Measurements from ENCODE around the gene MEIS3.
A peak's percentile ranks its signal among the peaks of the same experiment; 100 is the strongest.
"Not testable (repeated sequence)": the region's sequence is repeated elsewhere in the genome, so short reads cannot be mapped to it uniquely, and the experiment has no call there.

The MEIS3 gene

DNA sequence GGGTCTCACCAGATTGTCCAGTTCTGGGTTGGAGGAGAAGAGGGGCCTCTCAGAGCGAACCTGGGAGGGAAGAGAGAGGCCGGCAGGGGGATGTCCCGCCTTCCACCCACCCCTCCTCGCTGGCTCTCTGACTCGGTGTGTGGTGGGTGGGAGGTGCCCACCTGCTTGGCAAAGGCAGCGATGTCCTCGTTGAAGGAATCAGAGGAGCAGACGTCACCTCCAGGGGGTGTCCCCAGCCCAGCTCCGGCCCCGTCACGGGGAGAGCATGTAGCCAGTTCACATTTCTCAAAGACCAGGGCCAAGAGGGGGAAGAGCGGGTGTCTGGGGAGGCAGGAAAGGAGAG, 2.7 kb downstream of the MEIS3 start:
- no peak for DNase-seq (ENCODE audit: low read depth)

DNA sequence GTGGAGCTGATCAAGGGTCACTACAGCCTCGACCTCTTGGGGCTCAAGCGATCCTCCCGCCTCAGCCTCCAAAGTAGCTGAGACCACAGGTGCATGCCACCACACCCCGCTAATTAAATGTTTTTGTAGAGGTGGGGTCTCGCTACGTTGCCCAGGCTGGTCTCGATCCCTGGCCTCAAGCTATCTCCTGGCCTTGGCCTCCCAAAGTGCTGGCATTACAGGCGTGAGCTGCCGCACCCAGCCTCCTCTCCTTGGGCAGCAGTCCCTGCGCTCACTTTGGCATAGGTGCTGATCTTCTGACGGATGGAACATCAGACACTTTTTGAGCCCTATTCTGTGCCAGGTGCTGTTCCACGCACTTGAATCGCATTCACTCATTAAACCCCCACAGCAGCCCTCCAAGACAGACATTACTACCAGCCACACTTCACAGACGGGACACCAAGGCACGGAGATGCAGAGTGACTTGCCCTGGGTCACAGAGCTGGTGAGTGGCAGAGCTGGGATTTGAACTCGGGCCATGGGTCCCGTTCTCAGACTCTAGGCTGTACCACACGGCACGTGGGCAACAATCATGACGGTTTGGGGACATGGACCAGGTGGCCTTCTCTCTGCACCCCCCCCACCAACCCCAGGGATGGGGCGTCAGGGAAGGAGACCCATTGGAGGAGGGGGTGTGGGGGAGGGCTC, 3.2 kb downstream of the MEIS3 start:
- no peak for DNase-seq (ENCODE audit: low read depth)

DNA sequence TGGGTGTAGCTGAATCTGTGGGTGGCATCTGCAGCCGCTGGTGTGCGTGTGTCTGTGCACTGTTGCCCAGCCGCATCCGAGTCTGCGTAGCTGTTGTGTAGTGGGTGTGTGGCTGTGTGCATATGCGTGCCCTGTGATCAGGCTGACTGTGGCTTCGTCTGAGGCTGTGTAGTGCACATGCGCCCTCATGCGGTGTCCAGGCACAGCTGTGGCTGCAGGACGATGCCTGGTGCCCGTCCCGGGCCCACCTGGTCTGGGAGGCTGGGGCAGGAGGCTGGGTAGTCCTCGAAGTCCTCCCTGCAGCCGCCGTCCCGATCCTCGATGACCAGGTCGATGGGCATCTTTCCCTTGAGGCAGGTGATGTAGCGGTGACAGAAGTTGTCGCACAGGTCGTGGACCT, 4.9 kb downstream of the MEIS3 start:
- no peak for DNase-seq (ENCODE audit: low read depth)

DNA sequence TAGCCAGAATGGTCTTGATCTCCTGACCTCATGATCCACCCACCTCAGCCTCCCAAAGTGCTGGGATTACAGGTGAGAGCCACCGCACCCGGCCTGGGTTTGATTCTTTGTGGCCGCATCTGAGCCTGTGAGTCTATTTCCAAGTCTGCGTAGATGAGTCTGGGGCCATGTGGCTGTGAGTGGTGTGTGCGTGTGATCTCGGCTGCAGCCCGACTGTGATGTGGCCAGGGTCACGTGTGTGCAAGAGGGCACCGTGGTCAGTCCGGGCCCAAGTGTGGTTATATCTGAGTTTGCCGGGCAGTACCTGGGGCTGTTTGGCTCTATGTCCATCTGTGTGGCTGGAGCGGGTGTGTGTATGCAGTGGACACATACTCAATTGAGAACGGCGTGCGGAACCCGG, 5.4 kb downstream of the MEIS3 start:
- no peak for DNase-seq (ENCODE audit: low read depth)

DNA sequence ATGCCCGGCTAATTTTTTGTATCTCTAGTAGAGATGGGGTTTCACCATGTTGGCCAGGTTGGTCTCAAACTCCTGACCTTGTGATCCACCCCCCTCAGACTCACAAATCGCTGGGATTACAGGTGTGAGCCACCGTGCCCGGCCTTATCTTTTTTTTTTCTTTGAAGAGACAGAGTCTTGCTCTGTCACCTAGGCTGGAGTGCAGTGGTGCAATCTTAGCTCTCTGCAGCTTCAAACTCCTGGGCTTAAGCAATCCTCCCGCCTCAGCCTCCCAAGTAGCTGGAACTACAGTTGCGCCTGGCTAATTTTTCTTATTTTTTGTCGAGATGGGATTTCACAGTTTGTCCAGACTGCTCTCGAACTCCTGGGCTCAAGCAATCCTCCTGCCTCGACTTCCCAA, 7.6 kb downstream of the MEIS3 start:
- not testable (repeated sequence) for DNase-seq (ENCODE audit: low read depth)

DNA sequence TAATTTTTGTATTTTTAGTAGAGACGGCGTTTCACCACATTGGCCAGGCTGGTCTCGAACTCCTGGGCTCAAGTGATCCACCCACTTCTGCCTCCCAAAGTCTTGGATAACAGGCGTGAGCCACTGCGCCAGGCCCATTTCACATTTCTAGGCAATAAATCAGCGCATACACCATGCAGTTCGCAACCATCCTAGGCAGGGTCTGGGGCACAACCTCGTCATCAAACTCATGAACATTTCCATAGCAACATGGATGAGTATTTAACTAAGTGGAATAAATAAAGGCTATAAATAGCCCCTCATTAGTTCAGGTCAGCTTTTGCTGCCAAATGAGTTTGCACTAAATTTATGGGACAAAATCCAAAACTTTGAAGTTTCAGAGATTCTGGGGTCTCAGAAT, 8.2 kb downstream of the MEIS3 start:
- DNase-seq (ENCODE audit: low read depth) = no peak

DNA sequence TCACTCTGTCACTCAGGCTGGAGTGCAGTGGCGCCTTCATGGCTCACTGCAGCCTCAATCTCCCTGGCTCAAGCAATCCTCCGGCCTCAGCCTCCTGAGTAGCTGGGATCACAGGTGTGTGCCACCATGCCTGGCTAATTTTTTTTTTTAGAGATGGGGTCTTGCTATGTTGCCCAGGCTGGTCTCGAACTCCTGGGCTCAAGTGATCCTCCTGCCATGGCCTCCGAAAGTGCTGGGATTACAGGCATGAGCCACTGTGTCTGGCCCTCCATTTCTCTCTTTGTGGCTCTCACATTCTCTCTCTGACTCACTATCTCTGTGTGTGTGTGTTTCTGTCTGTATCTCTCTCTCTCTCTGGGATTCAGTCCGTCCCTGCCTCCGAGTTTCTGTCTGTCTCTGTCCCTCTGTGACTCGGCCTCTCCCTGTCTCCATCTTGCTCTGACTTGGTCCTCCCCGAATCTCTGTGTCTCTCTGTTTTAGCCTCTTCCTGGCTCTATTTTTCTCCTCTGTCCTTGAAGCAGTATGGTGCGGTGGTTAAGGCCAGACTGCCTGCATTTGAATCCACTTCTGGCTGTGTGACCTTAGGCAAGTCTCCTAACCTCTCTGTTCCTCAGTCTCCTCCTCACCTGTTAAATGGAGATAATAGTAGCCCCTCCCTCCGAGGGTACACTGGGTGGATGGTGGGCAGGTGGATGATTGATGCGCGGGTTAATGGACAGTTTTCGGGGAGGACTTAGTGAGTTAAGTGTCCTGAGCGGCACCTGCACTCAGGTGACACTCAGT, 11.0 kb downstream of the MEIS3 start:
- no peak for DNase-seq (ENCODE audit: low read depth)

DNA sequence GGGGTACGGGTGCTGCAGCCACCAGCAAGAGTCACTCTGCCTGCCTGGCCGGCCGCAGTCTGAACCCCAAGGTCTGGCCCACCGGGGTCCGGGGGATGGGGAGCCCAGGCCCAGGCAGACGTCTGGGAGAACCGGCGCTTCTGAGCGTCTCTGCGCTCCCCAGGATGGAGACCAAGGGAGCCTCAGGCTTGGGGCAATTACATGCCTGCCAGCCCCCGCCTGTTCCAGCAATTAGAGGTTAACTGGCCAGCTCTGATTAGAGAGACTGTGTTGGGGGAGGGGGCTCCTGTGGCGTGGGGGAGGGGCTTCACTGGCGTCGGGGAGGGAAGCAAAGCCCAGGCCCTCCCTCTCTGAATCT, 11.9 kb downstream of the MEIS3 start:
- no peak for DNase-seq (ENCODE audit: low read depth)

DNA sequence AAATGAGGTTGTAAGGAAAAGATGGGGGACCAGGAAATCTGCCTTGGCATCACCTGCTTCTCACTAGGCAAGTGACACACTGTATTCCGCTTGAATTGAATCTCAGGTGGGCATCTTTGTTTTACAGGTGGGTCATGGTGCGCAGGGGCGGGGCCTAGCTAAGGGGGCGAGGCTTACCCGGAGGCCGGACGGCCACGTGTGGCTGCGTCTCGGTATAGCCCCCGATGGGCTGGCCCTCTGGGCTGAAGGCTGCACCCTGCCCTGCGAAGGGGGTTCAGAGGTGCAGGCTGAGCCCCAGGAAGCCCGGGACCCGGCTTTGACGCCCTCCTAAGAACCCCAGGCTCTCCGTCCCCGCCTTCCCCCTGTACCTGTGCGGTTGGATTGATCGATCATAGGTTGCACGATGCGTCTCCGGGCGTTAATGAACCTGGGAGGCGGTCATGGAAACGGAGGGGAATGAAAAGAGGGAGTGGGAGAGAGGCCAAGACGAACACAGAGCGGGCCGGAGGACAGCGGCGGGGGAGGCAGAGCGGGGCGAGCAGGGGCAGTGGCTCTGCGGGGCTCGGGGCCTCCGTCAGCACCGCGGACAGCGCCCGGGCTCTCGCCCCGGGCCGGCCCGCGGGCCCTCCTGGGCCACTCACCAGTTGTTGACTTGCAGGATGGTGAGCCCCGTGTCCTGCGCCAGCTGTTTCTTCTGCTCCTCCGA, 12.5 kb downstream of the MEIS3 start:
- no peak for DNase-seq (ENCODE audit: low read depth)

DNA sequence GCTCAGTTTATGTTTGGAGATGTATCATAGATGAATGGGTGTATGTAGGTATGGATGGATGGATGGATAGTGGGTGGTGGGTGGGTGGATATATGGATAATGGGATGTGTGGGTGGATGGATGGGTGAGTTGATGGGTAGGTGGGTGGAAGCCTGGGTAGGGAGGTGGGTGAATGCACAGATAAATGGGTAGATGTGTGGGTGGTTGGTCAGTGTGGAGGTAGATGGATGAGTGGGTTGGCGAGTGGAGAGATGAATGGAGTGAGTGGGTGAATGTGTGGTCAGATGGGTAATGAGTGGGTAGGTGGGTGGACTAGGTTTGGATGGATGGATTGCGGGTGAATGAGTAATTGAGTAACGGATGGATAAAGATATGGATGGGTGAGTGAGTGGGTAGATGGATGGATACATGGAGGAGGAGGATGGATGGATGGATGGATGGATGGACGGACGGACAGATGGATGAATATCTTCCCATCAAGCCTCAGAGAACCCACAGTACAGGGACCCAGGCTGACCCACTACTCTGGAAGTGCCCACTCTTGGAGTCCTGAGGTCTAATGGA, 13.4 kb downstream of the MEIS3 start:
- DNase-seq (ENCODE audit: low read depth) = no peak

DNA sequence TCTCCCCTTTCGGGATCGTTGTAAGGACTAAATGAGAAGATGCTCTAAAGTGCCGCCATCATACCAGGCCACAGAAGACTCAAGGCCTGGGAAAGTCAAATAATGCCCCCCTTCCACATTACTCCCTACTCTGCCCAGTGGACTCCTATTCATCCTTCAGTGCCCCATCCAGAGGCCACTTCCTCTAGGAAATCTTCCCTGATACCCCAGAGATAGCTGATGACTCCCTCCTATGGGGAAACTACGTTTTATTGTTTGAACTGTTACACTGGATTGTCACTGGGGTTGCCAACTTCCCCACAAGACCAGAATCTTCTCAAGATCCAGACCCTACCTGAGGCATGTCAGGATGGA, 14.2 kb downstream of the MEIS3 start:
- DNase-seq (ENCODE audit: low read depth) = no peak

DNA sequence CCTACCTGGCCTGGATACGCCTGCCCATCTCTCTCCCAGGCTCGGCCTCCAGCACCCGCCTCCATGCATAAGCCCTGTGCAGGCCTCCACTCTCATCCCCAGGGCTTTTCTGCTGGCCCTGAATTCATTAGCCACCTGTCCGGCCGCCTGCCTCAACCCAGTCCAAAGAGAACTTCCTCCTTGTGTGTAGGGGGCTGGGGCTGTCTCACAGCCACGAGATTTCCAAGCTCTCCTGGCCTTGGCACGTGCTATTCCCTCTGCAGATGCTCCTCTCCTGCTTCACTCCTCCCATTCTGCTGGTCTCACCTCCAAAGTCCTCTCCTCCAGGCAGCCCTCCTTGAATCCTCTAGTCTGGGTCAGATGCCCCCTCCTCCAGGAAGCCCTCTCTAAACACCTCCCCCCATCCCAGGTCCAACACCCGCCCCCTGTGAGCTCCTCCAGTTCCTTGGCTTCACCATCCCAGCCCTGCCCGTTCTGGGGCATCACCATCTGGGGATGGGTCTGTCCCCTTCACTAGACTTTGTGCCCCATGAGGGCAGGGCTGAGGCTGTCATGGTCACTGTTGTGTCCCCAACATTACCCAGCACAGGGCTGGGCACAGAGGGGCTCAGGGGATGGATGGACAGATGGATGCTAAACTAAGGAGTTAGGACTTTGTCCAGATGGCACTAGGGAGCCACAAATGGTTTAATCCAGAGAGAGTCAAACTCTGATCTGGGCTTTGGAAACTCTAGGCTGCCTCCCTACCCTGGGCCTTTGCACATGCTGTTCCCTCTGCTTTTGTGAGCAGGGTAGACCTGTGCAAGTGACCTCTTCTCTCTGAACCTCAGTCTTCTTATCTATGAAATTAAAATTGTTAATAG, 14.8 kb downstream of the MEIS3 start:
- DNase-seq (ENCODE audit: low read depth) = no peak

DNA sequence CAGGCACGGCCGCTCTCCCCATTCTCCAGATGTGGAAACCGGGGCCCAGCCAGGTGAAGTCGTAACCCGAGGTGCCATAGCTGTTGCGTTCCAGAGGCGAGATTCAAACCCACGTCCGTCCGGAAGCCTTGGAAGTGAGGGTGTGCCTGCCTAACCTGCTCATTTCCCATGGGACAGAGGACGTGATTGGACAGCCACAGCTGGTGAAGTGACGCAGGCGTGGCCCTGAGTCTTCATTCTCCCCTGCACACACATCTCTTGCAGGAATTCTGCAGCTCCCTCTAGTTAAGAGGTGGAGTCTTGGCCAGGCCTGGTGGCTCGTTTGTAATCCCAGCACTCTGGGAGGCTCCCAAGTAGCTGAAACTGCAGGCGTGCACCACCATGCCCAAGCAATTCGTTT, 16.8 kb downstream of the MEIS3 start:
- DNase-seq (ENCODE audit: low read depth) = no peak

DNA sequence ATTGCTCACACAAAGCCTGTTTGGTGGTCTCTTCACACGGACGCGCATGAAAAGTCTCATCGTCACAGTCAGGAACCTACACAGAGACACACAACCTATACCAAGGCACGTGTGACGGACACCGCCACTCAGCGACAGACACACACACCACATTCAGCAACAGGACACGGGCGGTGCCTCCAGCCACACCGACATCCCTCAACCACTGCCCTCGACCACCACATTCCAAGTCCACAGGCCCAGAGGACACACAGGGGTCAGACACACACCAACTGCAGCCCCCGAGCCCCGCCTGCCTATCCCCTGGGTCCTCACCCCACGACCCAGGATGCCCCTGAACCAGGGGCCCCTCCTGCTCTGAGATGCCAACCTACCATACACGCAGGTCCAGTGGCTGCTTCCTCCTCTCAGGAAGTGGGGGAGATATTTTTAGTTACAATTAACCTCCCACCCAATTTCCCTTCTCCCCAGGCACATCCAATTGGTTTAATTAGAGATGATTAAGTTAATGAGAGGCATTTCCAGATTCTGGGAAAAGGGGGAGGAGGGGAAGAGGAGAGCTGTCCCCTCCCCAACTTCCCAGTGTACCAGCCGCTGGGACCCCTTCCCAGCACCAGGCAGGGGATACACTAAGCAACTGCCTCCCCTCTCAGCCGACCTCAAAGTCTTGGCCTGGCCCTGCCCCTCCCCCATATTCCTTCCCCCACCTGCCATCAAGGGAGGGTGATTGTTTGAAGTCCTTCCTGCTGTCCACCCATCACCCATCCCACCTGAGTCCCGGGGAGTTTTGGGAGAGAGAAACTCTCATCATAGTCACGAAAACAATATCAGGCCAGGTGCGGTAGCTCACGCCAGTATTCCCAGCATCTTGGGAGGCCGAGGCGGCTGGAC, 20.4 kb downstream of the MEIS3 start:
- DNase-seq (ENCODE audit: low read depth) = no peak

DNA sequence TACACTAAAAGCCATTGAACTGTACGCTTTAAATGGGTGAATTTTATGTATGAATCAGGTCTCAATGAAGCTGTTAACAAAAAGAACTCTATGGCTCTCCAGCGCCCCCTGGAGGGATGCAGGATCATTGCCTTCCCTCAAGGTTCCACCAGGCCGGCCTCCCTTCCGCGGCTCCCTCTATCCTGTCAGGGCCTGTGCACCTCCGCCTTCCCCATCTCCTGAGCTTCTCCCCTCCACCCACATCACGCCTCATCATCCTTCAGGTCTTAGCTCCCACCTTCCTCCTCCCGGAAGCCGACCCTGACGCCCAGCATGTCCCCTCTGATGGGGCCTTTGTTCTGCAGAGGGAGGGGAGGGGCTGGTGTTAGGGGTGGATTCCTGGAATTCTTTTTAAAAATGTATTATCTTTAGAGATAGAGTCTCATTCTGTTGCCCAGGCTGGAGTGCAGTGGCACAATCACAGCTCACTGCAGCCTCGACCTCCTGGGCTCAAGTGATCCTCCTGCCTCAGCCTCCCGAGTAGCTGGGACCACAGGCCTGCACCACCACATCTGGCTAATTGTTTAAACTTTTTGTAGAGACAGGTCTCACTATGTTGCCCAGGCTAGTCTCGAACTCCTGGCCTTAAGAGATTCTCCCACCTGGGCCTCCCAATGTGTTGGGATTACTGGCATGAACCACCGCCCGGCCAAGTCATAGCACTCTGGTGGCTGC, 27.7 kb downstream of the MEIS3 start:
- peak; percentile 73 for DNase-seq (ENCODE audit: low read depth)

DNA sequence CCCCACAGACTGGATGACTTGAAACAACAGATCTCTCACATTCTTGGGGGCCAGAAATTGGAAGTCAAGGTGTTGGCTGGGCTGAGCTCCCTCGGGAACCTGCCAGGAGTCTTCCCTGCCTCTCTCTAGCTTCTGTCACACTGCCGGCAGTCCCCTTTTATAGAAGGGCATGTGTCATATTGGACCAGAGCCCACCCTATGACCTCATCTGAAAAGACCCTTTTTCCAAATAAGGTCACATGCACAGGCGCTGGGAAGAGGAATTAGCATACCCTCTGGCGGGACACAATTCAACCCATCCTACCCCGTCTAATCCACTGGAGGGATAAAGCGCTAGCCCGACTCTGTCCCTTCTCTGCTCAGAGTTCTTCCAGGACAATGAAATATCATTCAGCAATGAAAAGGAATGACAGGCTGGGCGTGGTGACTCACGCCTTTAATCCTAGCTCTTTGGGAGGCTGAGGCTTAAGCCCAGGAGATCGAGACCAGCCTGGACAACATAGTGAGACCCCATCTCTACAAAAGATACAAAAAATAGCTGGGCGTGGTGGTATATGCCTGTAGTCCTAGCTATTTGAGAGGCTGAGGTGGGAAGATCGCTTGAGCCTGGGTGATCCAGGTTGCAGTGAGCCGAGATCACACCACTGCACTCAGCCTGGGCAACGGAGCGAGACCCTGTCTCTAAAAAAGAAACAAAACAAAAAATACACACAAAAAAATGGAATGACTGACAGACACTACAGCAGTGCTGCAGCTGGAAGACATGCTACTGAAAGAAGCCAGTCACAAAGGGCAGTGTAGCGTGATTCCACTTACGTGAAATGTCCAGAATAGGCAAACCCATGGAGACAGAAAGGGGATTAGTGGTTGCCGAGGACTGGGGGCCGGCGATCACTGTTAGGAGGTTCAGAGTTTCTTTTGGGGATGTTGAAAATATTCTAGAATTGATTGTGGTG, 28.5 kb downstream of the MEIS3 start:
- DNase-seq (ENCODE audit: low read depth) = no peak

DNA sequence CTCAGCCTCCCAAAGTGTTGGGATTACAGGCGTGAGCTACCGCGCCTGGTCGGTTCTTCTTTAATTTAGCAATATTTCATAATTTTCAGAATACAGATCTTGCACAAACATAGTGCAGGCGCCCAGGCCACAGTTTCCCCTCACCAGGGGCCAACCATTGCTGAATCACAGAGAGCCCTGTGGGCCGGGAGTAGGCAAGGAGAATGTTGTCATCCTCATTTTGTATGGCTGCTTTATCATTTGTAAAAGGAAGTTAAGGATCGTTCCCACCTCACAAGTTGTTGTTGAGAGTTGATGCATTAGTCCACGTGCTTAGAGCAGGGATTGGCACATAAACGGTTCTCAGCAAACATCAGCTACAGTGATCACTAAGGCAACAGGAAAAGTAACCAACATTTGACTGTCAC, 30.2 kb downstream of the MEIS3 start:
- DNase-seq (ENCODE audit: low read depth) = no peak

DNA sequence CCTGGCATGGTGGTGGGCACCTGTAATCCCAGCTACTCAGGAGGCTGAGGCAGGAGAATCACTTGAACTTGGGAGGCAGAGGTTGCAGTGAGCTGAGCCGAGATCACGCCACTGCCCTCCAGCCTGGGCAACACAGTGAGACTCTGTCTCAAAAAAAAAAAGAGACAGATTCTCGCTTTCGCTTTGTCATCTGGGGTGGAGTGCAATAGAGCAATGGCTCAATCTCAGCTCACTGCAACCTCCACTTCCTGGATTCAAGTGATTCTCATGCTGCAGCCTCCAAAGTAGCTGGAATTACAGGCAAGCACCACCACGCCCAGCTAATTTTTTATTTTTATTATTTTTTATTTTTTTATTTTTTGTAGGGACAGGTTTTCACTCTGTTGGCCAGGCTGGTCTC, 30.6 kb downstream of the MEIS3 start:
- DNase-seq (ENCODE audit: low read depth) = not testable (repeated sequence)

DNA sequence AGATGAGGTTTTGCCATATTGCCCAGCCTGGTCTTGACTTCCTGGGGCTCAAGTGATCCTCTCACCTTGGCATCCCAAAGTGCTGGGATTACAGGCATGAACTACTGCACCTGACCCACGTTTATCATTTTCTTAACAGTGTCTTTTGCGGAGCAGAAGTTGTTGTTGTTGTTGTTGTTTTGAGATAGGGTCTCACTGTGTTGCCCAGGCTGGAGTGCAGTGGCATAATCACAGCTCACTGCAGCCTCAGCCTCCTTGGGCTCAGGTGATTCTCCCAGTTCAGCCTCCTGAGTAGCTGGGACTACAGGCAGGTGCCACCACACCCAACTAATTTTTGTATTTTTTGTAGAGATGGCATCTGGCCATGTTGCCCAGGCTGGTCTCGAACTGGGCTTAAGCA, 31.7 kb downstream of the MEIS3 start:
- not testable (repeated sequence) for DNase-seq (ENCODE audit: low read depth)
